OCI-LY7 (cell line): ENCODE data around the gene COQ10A. TPM values are rescaled to one million over a fixed set of nuclear protein-coding genes. Genes with fewer than 3 reads are reported as not detected.

Experiments used
- BruUV-seq: library from RNA; stranded (reverse); fragments of 400-500 nt; replicated peaks from 2 replicates; lab custom pipeline; 2021; lab: Mats Ljungman, UMichigan
- CTCF ChIA-PET: fragments of 300-600 bp; sonication (Branson Sonifier 250); formaldehyde crosslinking; loops from one replicate; lab custom pipeline; 2022; ENCODE audit warnings: antibody characterized with exemption; ENCODE audit not compliant: unreplicated experiment; lab: Charles Lee
- POLR2A ChIA-PET: fragments of 300-600 bp; sonication (Branson Sonifier 250); formaldehyde crosslinking; loops from one replicate; lab custom pipeline; 2022; ENCODE audit warnings: antibody characterized with exemption; lab: Charles Lee
- DNase-seq: peaks from one replicate; pipeline ENCODE4 v3.0.0-alpha.2; 2015; ENCODE audit warnings: low spot score
- H2AFZ ChIP-seq: fragments of 200-600 bp; sonication (generic), shearing (Covaris generic); 2 replicates; pipeline ENCODE4 v1.6.1; 2014; ENCODE audit warnings: mild to moderate bottlenecking, antibody characterized with exemption, low read length, moderate library complexity
- H3K27ac ChIP-seq: fragments of 200-600 bp; sonication (generic); 2 replicates; pipeline ENCODE4 v1.5.1; 2014; ENCODE audit warnings: mixed run types, low read depth, mild to moderate bottlenecking, moderate library complexity, low read length, inconsistent platforms; ENCODE audit not compliant: poor library complexity, severe bottlenecking
- H3K36me3 ChIP-seq: fragments of 200-600 bp; sonication (generic); 2 replicates; pipeline ENCODE4 v1.6.1; 2014; ENCODE audit warnings: mild to moderate bottlenecking, antibody characterized with exemption, low read length, moderate library complexity, mixed read lengths; ENCODE audit not compliant: insufficient read depth
- H3K4me1 ChIP-seq: fragments of 200-600 bp; sonication (generic); 2 replicates; pipeline ENCODE4 v1.5.1; 2014; ENCODE audit warnings: mild to moderate bottlenecking, low read length; ENCODE audit not compliant: insufficient read depth, poor library complexity, severe bottlenecking
- H3K4me2 ChIP-seq: fragments of 200-600 bp; sonication (generic); 2 replicates; pipeline ENCODE4 v1.6.1; 2014; ENCODE audit warnings: mild to moderate bottlenecking, low read length
- H3K4me3 ChIP-seq: fragments of 200-600 bp; sonication (generic); 2 replicates; pipeline ENCODE4 v1.5.1; 2014; ENCODE audit warnings: mild to moderate bottlenecking, low read depth, low read length; ENCODE audit not compliant: poor library complexity, severe bottlenecking
- H3K79me2 ChIP-seq: fragments of 200-600 bp; sonication (generic); 2 replicates; pipeline ENCODE4 v1.6.1; 2016; ENCODE audit warnings: low read depth, mild to moderate bottlenecking, low read length, moderate library complexity, mixed read lengths; ENCODE audit not compliant: insufficient read depth
- H3K9me2 ChIP-seq: fragments of 200-600 bp; sonication (generic); 2 replicates; pipeline ENCODE4 v1.6.1; 2016; ENCODE audit warnings: mild to moderate bottlenecking, low read length, mixed read lengths; ENCODE audit not compliant: insufficient read depth
- H3K9me3 ChIP-seq: fragments of 200-600 bp; sonication (generic); 2 replicates; pipeline ENCODE4 v1.6.1; 2014; ENCODE audit warnings: mild to moderate bottlenecking, mixed run types, low read length, mixed read lengths
- H4K20me1 ChIP-seq: fragments of 200-600 bp; sonication (generic); 2 replicates; pipeline ENCODE4 v1.6.1; 2014; ENCODE audit warnings: mild to moderate bottlenecking, antibody characterized with exemption, low read length, moderate library complexity, mixed read lengths; ENCODE audit not compliant: insufficient read depth
- CTCF ChIP-seq: fragments of 200-600 bp; sonication (generic); conservative IDR thresholded peaks from 2 replicates; pipeline ENCODE4 v1.5.1; 2014; ENCODE audit warnings: mild to moderate bottlenecking, antibody characterized with exemption, low read length, moderate library complexity, mixed read lengths
- EZH2phosphoT487 ChIP-seq: fragments of 200-600 bp; sonication (generic); IDR thresholded peaks from 2 replicates; pipeline ENCODE4 v1.6.1; 2018; ENCODE audit warnings: low read depth, borderline replicate concordance, mild to moderate bottlenecking, mixed run types, antibody characterized with exemption, low read length, moderate library complexity, mixed read lengths
- intact Hi-C: fragments of 100-400 bp; cut with micrococcal nuclease; formaldehyde crosslinking; loops from one replicate; pipeline ENCODE4 v1.10.0; 2022; ENCODE audit not compliant: unreplicated experiment
- total RNA-seq, 2 experiments: library from RNA; depleted of rRNA in 1 of 2; stranded (reverse); fragments of >200 nt in 1 of 2; shearing (Covaris generic) in 1 of 2; gene quantifications; 2 replicates each; pipeline ENCODE4 v1.2.3, GENCODE V29; 2014 to 2022

Gene COQ10A
- total RNA-seq, 2 experiments from 2014 or later, result 20.6 to 22.1 TPM

GRCh38 chr12:56257071-56257470 is 9.7 kb upstream of the COQ10A start:
- intact Hi-C loops, result no loop called here
- POLR2A ChIA-PET, result interaction anchor here (0.6 kb wide), 1 partner anchor 117 kb away, joined by 3 read pairs; no protein-coding TSS in a partner anchor
- H3K9me3 ChIP-seq, result no peaks in the 10 kb centered on the region
- no peaks in the 10 kb centered on the region for H3K9me2 ChIP-seq
- no peak for DNase-seq
- CTCF ChIA-PET, result interaction anchor here (0.6 kb wide), 1 partner anchor 40 kb away, joined by 3 read pairs; no protein-coding TSS in a partner anchor
- H3K4me2 ChIP-seq, result peak overlapping the region; percentile 94
- 0 out of 2 replicates have a peak, but pooled peaks cover 5% of the 10 kb centered on the region for H4K20me1 ChIP-seq
- BruUV-seq, result no TSS peak
- TF ChIP-seq EZH2phosphoT487 (no peak), CTCF (no peak)
- H2AFZ ChIP-seq, result no peak overlapping the region
- peaks cover 17% of the 10 kb centered on the region for H3K4me1 ChIP-seq
- H3K27ac ChIP-seq, result no peak overlapping the region
- H3K36me3 ChIP-seq, result peaks cover 50% of the 10 kb centered on the region
- H3K4me3 ChIP-seq, result peak overlapping the region; percentile 93
- peaks cover 17% of the 10 kb centered on the region; the same call in 1 of the 2 replicates for H3K79me2 ChIP-seq

GRCh38 chr12:56257491-56258067 is 9.2 kb upstream of the COQ10A start:
- Histone ChIP-seq H3K79me2 (peaks cover 17% of the 10 kb centered on the region; the same call in 1 of the 2 replicates), H3K4me3 (peak overlapping the region; percentile 93), H4K20me1 (0 out of 2 replicates have a peak, but pooled peaks cover 5% of the 10 kb centered on the region), H3K36me3 (peaks cover 45% of the 10 kb centered on the region), H3K4me2 (peak overlapping the region; percentile 94), H3K9me2 (no peaks in the 10 kb centered on the region), H3K4me1 (peaks cover 17% of the 10 kb centered on the region), H2AFZ (peak overlapping the region; percentile 48; the same call in 1 of the 2 replicates), H3K9me3 (no peaks in the 10 kb centered on the region), H3K27ac (peak overlapping the region; percentile 34)
- CTCF ChIA-PET, result interaction anchor here (0.6 kb wide), 1 partner anchor 41 kb away, joined by 3 read pairs; no protein-coding TSS in a partner anchor
- intact Hi-C loops, result loop anchor here (1.0 kb wide), 2 partner anchors 64 to 138 kb away; no protein-coding TSS in a partner anchor
- peak; percentile 60; the same call in 1 of the 2 replicates for TF ChIP-seq CTCF
- TF ChIP-seq EZH2phosphoT487, result no peak
- DNase-seq, result no peak
- no TSS peak for BruUV-seq
- POLR2A ChIA-PET, result interaction anchor here (0.6 to 1.0 kb wide), 2 partner anchors 37 to 117 kb away, joined by 3 to 5 read pairs; no protein-coding TSS in a partner anchor
